GM21526 (cell line): ENCODE data around the gene PRUNE2.

ENCODE experiments used
- ATAC-seq: cut with Tn5 transposase; IDR thresholded peaks from one replicate; pipeline ENCODE4 v1.9.1; 2021; ENCODE audit warnings: moderate library complexity; ENCODE audit not compliant: unreplicated experiment, low FRiP score

The PRUNE2 gene

DNA sequence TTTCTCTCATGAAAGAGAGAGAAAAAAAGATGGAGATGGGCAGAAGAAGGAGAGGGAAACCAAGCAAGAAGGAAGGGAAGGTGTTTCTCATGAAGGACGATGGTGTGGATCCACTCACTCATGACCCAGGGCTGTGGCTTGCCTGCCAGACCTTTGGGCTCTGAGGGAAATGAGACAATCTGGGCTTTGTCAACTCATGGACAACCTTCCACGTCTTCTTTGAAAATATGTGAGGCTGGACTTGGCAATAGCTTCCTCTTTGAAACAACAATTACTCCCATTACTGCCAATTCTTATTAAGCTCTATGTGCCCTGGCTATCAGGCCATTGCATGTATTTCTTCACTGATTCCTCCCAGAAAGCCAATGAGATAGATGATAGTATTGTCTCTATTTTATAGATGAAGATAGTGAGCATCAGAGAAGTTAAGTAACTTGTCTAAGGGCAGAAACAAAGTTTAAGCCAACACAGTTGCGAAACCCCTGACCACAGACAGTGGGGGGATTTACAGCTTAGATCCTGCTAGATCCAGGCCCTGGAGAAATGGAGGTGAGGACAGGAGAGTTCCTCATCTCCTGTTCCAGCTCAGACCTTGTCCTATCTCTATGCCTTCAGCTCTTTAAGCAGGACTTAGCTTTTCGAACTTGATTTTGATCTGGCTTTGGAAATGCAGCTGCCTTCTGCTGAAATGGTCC lies 314.5 kb downstream of the PRUNE2 start:
- no peak for ATAC-seq

DNA sequence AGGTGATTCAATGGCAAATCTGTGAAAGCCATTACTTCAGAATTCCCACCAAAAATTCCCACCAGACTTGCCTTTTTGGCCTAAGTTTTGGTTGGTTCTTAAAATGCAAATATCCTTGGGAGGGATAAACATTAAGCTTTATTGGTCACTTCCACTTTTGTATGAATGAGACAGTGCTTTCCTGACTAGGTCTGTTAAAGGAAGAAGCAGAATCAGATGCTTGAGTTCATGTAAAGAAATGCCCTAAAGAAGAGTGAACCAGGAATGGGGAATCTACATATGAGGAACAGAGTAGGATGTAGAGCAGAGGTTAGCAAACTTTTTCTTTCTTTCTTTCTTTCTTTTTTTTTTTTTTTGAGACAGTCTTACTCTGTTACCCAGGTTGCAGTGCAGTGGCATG lies 317.6 kb downstream of the PRUNE2 start:
- no peak for ATAC-seq

DNA sequence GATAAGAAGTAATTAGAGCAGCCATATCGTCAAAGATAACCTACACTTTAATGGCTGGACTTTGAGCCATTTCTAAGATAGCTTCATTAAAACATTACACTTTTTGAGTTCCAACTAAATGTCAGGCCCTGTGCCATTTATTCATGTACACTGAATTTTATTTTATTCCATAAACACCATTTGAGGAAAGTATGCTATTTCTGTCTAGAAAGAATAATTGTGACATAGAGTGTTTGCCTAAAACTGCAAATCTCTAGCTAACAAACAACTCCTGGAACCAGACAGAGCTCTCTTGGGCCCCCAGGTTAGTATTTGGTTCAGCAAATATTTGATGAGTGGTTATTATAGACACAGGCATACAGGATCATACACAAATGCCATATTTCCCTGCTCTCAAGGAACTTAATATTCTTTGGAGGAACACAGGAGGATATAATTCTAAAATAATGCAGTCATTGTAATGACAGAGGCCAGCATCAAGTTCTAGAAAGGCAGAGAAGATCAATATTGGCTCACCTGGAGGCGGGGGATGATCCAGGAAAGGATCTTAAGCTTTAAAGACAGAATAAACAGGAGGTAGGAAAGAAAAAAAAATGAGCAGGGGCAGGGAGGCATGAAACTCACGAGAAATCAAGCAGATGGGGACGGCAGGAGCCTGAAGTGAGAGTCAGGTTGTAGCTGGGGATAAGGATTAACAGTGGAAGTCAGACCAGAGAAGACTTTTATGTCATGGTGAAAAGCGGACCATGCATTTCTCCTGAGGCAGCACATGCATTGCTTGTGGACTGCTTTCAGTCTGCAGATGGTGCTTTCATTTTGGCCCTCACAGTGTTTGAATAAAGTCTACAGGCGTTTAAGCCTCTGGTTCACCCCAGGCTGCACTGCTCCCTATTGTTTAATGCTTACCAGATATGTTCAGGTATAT lies 319.3 kb downstream of the PRUNE2 start:
- ATAC-seq = no peak

DNA sequence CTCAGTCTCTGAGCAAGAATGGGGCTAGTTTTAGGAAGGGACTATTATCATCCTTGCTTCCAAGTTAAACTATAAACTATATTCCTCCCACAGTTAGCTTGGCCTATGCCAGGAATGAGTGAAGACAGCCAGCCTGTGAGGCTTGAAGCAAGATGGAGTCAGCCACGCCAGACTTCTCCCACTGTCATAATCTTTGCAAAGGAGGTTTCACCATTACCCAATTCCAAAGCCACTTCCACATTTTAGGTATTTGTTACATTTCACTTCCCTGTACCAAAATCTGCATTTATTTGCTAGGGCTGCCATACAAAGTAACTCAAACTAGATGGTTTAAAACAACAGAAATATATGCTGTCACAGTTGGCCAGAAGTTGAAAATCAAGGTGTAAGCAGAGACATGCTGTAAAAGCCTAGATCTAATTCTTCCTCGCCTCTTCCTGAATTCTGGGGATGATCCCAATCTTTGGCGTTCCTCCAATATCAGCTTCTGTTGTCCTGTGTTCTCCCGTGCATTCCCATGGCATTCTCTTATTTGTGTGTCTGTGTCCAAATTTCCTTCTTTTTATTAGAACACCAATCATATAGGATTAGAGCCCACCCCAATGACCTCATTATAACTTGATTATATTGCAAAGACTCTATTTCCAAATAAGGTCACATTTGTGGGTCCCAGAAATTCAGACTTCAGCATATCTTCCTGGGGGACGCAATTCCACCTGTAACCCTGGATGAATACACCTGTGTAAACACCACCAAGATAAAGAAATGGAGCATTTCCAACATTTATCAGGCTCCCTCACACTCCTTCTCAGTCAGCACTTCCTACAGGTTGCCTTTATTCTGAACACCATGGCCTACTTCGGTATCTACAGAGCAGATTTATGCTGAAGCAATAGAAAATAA lies 320.2 kb downstream of the PRUNE2 start:
- ATAC-seq = no peak

DNA sequence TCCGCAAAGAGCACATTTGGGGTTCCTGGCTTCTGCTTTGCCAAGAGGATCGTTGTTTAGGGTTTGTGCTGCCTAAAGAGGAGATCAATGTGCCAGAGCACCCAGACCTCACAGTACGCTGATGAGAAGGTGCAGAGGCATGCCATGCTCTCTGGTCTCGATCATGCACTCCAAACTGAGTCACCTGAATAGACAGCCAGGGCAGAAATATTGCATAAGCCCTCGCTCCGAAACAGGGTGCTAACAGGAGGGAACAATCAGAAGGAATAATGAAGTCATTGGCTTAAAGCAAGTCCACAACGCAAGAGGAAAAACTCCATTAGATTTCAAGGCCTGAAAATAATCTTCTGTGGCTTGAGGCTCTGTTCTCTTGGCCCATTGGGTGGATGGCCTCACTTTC lies 322.7 kb downstream of the PRUNE2 start:
- ATAC-seq = no peak

DNA sequence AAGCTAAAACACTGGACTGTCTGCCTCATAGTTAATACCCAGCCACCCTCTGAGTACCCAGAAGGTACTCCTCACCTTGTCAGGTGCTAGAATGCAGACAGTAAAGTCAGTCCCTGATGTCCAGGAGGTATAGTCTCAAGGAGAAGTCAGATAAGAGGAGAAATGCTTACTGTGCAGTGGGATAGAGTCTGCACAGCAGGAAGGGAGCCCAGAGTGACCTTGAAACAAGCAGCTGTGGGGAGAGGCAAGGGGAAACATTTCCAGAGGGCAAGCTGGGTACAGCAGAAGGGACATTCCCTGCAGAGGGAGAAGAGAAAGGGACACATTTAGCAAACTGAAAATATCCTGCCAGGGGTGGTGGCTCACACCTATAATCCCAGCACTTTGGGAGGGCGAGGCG lies 324.2 kb downstream of the PRUNE2 start:
- ATAC-seq = no peak

DNA sequence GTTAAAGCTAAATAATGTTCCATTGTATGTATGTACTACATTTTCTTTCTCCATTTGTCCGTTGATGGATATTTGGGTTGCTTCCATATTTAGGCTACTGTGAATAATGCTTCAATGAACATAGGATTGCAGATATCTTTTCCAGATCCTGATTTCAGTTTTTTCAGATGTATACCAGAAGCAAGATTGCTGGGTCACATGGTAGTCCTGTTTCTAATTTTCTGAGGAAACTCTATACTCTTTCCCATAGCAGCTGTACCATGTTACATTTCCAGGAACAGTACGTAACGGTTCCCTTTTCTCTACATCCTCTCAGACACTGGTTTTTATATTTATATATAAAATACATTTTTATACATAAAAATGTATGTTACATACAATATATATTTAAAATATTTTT lies 325.1 kb downstream of the PRUNE2 start:
- ATAC-seq = no peak

DNA sequence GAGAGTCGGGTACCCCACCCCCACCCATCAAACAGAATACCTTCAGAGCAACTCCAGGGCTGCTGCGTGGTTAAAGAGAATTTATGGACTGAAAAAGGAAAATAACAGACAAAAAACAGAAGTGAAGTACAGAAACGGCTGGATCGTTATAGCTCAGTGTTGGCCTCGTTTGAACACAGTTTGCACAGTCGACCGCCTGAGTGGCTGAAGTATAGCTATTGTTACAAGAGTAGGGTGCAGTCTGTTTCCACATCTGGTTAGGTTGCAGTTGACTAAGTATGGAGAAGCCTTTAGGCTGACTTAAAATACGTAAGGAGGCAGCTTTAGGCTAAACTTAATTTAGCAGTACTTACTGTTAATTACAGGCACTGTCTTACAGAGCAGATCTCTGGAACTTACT lies 325.7 kb downstream of the PRUNE2 start:
- no peak for ATAC-seq

DNA sequence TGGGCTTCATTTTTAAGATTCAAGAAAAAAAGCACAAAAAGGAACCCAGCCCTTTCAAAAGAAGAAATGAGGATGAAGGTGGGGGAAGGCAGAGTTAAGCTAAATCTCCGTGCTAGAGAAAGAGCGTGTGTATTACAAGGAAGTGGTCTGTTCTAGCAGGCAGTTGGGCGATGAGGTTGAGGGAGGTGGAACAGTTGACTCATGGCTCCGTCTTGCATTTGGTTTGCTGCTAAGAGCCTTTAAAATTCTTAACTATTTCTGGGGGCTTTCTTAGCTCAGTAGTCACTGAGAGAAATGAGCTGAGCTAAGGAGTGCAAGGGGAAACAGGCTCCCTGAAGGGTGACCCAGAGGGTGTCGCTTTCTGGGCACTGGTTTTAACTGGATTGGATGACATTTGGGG lies 329.6 kb downstream of the PRUNE2 start:
- no peak for ATAC-seq

DNA sequence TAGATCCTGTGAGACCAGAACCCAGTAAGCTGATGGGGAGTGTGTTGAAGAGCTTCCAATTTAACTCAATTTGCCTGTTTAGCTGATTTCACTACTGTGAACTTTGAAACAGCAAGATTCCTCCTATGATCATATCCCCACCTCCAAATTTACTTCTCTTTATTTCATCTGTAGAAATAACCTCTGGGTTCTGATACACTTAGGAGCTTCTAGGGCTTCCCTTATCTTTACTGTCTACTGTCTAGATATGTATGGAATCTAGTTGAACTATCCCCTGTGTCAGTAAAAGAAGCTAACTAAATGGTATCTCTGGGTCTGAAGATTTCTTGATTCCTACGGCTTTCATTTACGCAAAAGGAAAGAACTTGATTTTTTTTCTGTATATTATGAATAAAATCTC lies 330.2 kb downstream of the PRUNE2 start:
- ATAC-seq = no peak

DNA sequence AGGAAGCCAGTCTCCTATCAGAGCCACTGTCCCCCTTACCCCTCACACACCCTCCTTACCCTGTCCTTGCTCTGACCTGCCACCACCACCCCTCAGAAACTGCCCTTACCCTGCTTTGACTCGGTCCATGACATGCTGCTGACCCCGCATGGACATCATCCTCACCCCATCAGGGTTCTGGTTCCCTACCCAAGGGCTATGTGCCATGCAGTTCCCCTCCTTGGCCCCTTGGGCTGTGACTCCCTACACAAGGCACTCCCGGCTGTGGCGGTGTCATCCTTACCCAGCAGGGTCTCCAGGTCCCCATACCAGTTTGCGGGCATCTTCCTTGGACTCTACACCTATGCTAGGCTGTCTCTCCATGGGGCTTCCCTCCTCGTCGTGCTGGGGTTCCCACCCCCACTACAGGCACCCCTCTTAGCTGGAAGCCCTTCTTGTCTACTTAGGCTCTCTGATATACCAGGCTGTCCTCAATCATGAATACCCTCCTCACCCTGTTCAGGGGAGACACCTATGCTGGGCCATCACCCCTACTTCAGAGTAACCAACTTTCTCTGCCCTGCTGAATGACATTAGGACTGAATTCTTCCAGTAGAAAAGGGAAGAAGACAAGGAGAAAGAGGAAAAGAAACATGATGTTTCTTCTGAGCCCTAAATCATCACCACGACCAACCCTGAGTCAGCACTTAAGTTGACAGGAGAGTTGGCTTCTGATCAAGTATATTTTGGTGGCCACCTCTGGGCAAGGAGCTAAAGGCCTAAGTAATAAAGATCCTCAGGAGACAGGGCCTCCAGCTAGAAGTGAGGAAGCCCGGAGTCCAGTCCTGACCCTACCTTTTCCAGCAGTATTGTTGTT lies 331.8 kb downstream of the PRUNE2 start:
- ATAC-seq = no peak

DNA sequence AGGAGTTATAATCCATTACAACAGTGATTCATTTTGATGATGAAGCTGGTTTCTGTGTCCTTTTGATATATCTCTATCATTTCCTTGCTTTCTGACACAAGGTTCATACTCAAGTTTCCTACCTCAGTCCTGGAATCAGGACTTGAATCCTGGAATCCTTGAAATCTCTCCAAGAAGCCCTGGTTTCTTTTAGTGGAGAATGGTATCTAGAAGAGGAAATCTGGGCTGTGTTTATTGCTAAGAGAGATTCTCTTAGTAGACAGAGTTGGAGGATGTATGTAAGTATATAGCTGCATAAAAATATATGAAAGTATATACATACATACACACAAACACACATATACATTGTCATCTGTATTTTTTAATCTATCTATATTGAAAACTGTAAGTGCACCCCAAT lies 332.5 kb downstream of the PRUNE2 start:
- no peak for ATAC-seq

DNA sequence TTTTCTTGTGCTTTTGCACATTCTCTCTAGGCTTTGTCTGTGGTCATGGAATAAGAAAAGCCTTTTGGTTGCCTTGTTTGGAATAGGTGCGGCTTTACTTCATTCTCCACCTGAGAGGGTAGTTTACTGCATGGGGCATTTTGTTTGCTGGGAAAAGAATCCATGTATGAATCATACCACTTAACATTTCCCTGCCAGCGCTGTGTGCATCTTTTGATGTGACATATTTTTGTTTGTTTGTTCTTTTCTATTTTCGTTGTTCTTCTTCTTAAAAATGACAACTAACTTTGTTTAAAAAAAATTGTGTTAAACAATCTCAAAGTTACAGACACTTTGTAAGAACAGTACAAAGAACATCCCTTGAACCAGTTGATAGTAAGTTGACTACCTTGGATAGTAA lies 333.8 kb downstream of the PRUNE2 start:
- ATAC-seq = no peak

DNA sequence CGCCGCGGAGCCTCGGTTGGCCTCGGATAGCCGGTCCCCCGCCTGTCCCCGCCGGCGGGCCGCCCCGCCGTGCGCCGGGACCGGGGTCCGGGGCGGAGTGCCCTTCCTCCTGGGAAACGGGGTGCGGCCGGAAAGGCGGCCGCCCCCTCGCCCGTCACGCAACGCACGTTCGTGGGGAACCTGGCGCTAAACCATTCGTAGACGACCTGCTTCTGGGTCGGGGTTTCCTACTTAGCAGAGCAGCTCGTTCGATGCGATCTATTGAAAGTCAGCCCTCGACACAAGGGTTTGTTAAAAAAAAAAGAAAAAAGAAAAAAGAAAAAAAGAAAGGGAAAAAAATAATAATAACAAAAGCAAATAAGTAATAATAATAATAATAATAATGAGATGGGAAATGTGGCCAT lies 334.2 kb downstream of the PRUNE2 start:
- ATAC-seq = no peak

DNA sequence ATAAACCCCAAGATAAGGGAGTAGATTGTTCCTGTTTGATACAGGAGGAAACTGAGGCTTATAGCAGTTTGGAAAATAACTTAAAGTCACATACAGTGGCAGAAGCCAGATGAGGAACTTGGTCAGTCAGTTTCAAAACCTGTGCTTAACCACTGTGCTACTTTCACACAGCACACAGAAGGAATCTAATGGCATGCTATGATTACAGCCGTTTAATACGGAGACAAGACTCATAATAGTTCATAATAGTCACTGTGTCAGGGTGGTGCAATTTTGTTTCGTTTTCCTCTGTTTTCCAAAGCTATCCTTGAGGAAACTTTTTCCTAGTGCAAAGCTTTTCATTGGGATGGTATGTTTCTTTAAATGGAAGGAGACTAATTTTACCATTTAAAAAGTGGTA lies 334.6 kb downstream of the PRUNE2 start:
- ATAC-seq = peak; percentile 94

DNA sequence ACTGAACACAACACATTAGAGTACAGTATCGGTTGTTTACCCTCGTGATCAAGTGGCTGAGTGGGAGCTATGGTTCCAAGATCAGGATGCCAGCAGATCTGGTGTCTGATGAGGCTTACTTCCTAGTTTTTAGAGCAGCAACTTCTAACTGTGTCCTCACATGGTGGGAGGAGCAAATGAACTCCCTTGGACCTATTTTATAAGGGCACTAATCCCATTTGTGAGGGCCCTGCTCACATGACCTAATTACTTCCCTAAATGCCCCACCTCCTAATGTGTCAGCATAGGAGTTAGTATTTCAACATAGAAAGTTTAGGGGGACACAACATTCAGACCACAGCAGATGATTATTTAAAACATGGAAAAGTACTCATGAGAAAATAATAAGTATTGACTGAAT lies 335.1 kb downstream of the PRUNE2 start:
- ATAC-seq = no peak

DNA sequence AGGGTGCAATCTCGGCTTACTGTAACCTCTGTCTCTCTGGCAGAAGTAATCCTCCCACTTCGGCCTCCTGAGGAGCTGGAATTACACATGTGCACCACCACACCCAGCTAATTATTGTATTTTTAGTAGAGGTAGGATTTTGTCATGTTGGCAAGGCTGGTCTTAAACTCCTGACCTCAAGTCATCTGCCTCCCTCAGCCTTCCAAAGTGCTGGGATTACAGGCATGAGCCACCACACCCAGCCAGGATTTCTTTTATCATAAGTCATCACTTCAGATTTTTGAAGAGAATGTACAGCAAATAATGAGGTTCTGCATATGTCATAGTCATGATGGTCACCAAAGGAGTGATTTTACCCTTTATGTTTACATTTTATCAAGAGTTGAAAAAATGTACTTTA lies 338.8 kb downstream of the PRUNE2 start:
- ATAC-seq = no peak

DNA sequence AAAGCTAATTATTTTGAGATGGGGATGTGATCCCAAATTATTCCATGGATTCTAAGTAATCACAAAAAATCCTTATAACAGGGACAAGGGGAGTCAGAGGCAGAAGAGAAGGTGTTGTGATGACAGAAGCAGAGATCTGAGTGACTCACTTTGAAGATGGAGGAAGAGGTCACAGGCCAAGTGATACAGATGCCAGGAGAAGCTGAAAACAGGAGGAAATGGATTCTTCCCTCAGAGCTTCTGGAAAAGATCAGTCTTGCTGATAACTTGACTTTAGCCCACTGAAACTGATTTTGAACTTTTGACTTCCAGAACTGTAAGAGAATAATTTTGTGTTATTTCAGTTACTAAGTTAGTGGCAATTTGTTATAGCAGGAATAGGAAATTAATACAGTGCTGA lies 341.6 kb downstream of the PRUNE2 start:
- no peak for ATAC-seq

DNA sequence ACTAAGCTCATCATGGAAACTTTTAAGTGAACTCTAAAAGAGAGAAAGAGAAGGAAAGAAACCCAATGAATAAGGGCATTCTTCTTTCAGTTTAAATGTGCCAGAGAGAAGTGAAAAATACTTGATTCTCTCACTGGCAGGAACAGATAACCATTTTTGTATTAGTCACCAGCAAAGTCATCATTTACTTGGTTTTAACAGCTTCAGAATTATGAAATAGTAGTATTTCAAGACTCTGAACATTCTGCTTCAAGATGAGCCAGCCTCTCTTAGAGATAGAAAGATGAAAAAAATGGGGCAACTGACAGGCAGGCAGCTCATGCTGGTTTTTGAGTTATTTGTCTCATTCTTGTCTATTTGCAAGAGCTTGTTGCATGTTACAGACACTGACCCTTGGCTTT lies 343.4 kb downstream of the PRUNE2 start:
- ATAC-seq = peak; percentile 75

DNA sequence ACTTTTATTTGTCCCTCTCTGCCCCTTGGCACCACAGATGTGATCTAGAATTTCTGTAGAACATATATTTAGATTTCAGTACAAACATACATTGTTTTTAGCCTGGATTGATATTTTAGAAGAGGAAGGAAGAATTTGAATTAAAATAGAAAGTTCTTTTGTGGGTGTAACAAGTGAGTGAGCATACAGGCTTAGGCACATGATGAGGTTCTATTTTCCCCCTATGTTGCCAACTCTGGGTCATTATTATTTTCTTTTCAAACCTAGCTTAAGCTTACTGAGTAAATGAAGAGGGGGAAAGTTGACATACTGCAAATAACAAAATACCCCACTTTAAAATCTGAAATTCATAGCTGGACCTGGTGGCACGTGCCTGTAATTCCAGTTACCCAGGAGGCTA lies 344.0 kb downstream of the PRUNE2 start:
- no peak for ATAC-seq
